OCI-M1 (cell line): Measurements from ENCODE around the gene ZNF611.
"Not testable (repeated sequence)": the region's sequence is repeated elsewhere in the genome, so short reads cannot be mapped to it uniquely, and the experiment has no call there.

ENCODE experiments used
- DNase-seq: peaks from one replicate; lab custom pipeline; 2025; lab: John Stamatoyannopoulos, UW

The ZNF611 gene

DNA sequence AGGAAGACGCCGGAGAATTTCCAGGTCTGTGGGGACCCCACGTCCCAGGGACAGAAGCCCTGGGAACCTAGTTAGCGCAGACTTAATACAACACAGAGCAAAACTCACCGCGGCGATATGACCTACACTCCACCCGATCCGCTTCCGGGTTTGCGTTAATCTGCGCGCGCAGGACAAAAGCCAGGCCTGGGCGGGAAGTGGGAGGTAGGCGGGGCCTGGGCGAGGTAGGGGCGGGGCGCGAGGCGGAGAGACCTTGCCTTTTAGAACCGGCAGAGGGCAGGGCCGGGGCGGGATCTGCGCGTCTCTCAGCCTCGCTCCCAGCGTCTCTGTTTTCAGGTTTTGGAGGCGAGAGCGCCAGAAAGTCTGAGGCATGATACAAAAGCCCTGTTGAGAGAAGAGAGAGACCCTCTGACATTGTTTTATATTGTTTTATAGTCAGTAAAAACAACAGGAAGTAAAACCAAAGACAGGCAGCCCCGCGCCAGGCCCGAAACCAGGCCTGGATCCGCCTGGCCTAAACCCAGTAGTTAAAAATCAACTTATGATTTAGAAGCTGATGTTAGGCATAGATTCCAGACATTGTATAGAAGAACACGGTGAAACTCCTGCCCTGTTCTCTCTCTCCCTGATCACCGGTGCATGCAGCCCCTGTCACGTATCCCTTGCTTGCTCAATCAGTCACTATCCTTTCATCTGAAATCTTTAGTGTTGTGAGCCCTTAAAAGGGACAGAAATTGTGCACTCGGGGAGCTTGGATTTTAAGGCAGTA lies at the start of gene ZNF611:
Gene ZNF611, minus strand, starts transcription at position 152 of the 769 bp plus-strand sequence. CDS start 19,150 bp downstream, outside the sequence.
- peak; percentile 99 for DNase-seq

DNA sequence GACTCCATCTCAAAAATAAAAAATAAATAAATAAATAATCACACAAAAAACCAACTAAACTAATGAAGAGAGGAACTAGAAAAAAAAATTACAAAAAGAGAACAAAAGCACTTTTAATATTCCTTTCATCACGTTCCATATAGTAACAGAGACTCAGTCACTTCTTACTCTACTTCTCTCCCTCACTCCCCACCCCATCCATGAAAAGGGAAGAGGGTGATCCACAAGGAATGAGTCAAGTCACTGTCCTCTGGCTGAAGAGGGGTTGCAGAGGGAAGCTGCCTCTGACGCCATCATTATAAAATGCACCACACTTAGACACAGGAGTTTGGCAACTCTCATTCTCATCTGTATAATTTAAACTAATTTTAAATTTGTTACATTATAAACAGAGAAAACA lies 48.0 kb upstream of the ZNF611 start:
- DNase-seq = not testable (repeated sequence)

DNA sequence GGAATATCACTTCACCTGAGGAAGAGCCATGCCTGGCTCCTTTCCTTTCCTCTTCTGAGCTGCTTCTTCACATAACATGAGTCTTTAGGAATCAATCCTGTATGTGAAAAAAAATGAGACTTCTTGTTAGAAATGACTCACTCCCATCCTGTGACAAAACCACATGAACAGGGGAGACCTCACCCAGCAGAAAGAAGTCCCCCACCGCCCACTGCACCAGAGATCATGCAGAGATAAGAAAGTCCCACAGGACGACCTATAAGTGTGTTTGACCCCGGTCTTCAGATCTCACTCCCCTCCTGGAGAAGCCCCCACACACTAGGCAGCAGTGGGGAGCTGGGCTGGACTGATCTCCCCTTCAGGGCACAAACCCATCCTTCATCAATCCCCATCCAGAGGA lies 44.0 kb upstream of the ZNF611 start:
- DNase-seq = peak; percentile 8

DNA sequence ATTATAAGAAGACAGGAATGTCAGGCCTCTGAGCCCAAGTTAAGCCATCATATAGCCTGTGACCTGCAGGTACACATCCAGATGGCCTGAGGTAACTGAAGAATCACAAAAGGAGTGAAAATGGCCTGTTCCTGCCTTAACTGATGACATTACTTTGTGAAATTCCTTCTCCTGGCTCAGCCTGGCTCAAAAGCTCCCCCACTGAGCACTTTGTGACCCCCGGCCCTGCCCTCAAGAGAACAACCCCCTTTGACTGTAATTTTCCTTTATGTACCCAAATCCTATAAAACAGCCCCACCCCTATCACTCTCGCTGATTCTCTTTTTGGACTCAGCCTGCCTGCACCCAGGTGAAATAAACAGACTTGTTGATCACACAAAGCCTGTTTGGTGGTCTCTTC lies 21.6 kb upstream of the ZNF611 start:
- not testable (repeated sequence) for DNase-seq

DNA sequence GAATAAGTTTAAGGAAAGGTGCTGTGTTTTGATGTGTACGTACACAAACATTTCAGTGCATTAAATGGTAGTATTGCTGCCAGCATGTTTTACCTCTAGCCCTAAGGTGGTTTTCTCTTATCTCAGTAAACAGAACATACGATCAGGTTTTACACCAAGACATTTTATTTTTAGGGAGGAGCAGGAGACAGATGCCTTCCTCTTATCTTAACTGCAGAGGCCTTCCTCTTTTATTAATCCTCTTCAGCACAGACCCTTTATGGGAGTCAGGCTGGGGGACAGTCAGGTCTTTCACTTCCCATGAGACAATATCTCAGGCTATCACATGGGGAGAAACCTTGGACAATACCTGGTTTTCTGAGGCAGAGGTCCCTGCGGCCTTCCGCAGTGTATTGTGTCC lies 14.9 kb upstream of the ZNF611 start:
- DNase-seq = peak; percentile 84

DNA sequence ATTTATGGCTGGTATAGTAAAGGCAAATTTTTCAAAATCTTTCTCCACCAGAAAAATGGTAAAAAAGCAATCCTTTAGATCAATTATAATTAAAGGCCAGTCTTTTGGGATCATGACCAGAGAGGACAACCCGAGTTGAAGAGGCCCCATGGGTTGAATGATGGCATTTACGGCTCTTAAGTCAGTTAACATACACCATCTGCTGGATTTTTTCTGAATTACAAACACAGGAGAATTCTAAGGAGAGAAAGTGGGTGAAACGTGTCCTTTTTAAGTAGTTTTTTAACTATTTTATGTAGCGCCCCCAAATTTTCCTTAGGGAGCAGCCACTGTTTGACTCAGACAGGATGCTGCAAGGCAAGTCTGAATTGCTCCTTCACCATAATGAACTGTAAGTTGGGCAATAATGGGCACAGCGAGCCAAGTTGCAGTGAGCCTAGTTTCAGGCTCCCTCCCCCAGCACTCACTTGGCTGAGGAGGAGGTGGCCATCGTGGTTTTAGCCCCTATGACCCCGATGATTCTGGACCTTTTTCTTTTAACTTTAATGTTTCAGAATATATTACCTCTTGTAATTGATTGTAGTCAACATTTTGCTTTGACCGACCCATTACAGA lies 13.6 kb upstream of the ZNF611 start:
- DNase-seq = peak; percentile 24

DNA sequence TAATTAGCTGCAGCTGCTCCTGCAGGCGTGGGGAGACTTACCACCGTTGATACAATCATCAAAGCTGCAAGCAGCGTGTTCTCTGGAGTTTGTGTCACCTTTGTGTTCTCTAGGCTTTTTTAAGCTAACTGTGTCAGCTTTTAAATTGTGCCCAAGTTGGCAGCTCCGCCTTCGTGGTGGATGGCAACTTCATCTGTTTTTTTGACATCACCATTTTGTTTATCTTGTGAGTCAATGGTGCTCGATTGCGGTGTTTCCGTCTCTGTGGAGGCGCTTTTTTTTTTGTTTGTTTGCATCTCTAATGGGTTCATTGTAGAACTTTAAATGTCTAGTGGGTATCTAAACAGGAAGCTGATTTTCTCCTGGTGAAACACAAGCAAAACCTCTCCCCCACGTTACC lies 11.1 kb upstream of the ZNF611 start:
- DNase-seq = not testable (repeated sequence)

DNA sequence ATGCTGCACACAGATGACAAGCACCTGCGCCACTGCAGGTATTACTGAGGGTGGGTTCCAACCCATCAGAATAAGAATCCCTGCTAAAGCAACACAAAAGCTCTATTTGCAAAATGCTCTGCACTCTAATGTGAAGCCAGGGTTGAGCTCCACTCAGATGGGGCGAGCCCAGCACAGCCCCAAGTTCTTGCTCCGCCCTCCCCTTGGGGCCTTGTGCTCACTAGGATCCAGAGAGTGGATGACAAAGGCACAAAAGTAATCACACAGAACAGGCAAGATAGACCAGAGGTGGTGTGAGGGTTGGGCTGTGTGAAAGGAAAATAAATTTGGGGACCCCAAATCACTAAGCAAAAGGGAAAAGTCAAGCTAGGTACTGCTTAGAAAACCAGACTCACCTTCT lies 8.2 kb upstream of the ZNF611 start:
- DNase-seq = no peak

DNA sequence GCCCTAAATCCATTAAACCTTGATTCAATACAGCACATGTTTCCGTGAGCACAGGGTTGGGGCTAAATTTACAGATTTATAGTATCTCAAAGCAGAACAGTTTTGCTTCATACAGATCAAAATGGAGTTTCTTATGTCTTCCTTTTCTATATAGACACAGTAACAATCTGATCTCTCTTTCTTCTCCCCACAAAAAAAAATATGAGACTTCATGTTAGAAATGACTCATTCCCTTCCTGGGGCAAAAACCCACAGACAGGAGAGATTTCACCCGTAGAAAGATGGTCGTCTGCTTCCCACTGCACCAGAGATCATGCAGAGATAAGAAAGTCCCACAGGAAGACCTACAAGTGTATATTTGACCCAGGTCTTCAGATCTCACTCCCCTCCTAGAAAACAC lies 7.7 kb upstream of the ZNF611 start:
- no peak for DNase-seq

DNA sequence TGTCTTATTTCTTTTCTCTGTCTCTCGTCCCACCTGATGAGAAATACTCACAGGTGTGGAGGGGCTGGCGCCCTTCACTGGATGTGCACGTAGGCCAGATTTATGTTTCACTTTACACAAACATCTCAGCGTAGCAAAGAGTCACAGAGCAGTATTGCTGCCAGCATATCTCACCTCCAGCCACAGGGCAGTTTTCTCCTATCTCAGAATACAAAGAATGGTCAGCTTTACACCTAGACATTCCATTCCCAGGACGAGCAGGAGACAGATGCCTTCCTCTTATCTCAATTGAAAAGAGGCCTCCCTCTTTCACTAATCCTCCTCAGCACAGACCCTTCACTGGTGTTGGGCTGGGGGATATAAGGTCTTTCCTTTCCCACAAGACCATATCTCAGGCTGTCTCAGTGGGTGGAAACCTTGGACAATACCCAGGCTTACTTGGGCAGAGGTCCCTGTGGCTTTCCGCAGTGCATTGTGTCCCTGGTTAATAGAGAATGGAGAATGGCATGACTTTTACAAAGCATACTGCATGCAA lies 7.2 kb upstream of the ZNF611 start:
- DNase-seq = no peak

DNA sequence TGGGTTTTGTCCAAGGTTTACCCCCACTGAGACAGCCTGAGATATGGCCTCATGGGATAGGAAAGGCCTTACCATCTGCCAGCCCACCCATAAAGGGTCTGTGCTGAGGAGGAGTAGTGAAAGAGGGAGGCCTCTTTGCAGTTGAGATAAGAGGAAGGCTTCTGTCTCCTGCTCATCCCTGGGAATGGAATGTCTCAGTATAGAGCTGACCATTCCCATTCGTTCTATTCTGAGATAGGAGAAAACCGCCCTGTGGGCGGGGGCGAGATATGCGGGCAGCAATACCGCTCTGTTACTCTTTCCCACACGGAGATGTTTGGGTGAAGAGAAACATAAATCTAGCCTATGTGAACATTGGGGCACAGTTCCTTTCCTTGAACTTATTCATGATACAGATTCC lies 6.5 kb upstream of the ZNF611 start:
- DNase-seq = not testable (repeated sequence)

DNA sequence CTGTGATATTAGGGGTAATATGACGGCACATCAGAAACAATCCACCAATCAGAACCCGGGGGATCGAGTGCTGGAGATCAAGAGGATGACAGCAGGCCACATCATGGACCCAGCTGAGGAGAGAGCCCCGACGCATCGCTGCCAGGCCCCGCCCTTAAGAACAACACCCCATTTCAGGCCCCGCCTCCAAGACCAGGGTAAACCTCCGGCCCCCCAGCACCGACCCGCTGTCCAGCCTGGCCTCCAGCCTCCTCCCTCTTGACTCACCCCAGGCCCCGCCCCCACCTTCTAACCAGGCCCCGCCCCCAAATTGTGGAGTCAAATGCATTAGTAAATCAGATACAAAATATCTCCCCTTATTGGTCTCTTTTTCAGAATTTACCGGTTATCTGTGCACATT lies 4.7 kb upstream of the ZNF611 start:
- no peak for DNase-seq

DNA sequence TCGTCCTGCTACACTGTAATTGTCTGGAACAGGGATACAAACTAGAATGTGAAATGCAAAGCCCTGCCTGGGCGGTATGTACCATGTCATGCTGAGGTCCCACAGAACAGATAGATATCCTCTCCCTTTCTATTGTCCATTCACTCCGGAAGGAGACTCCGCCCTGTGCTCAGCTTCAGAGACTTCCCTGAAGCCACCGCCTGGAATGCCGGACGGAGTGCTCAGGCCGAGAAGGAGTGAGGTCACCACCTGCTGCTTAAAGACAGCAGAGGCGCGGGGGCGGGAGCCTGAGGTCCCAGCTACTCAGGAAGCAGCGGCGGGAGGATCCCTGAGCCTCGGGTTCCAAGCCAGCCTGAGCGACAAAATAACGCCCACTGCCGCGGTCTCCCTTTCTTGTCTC lies 890 bp upstream of the ZNF611 start:
- DNase-seq = no peak

DNA sequence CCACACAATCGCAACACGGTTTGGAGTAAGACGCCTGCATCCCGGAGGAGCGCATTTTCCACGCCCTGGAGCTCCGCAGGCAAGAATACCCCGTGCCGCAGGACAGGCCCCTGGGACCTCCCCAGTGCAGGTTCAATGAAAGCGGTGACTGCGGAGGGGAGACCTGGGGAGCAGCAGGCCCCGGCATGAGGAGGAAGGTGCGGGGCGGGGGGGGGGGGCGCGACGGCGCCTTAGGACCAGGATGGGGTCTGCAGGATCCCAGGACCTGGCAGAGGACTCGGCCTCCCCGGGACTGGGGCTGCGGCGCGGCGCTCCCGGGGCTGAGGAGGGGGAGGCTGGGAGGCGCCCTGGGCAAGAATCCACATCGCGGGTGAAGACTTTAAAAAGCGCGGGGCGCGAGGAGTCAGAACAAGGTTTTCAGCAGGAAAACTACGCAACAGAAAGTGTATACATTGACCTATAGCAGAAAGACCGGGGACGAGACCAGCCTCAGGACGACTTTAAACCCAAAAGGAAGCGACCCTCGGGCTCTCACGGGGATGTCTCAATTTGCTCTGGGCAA lies 432 bp downstream of the ZNF611 start:
- DNase-seq = no peak

DNA sequence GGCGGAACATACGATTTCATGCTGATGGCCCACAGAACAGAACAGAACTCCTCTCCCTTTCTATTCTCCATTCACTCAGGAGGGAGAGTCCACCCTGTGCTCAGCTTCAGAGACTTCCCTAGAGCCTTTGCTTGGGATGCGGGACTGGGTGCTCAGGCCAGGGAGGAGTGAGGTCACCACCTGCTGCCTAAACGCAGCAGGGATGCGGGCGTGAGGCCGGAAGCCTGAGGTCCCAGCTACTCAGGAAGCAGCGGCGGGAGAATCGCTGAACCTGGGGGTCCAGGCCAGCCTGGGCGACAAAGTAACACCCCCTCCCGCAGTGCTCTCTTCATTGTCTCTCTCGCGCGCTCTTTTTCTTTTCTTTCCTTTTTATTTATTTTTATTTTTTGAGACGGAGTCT lies 8.8 kb downstream of the ZNF611 start:
- not testable (repeated sequence) for DNase-seq

DNA sequence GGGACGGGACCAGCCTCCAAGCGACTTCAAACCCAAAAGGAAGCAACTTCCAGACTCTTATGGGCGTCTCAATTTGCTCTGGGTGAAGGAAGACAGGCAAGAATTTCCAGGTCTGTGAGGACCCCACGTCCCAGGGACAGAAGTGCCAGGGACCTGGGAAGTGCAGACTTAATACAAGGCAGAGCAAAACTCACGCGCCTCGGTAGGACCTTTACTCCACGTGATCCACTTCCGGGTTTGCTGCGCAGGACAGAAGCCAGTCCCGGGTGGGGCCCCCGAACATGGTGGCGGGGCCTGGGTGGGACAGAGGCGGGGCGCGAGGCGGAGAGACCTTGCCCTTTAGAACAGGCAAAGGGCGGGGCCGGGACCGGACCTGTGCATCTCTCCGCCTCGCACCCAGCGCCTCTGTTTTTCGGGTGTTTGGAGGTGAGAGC lies 9.3 kb downstream of the ZNF611 start:
- no peak for DNase-seq

DNA sequence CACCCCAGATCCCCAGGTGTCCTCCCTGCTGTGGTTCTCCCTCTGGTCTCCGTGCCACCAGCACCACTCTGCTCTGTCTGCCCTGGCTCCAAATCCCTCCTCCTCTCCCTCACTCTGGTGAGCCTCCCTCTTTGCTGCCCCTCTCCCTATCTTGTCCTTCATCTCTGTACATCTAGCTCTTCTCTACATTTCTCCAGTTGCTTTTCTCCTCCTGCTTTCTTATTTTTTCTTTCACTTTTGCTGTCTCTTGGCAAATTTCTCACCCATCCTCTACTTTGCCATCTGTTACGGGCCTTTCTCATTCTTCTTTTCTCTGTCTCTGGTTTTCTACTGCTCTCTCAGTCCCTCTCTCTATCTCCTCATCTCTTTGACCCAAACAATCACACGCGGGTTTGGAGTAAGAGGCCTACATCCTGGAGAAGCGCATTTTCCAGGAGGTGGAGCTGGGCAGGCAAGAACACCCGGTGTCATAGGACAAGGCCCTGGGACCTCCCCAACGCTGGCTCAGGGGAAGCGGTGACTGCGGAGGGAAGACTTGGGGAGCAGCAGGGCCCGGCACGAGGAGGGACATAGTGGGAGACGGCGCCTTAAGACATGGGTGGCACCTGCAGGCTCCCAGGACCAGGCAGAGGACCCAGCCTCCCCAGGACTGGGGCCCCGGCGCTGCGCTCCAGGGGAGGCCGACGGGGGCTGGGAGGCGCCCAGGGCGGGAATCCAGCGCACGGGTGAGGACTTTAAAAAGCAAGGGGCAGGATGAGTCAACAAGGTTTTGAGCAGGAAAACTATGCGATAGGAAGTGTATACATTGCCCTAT lies 9.9 kb downstream of the ZNF611 start:
- DNase-seq = peak; percentile 64

DNA sequence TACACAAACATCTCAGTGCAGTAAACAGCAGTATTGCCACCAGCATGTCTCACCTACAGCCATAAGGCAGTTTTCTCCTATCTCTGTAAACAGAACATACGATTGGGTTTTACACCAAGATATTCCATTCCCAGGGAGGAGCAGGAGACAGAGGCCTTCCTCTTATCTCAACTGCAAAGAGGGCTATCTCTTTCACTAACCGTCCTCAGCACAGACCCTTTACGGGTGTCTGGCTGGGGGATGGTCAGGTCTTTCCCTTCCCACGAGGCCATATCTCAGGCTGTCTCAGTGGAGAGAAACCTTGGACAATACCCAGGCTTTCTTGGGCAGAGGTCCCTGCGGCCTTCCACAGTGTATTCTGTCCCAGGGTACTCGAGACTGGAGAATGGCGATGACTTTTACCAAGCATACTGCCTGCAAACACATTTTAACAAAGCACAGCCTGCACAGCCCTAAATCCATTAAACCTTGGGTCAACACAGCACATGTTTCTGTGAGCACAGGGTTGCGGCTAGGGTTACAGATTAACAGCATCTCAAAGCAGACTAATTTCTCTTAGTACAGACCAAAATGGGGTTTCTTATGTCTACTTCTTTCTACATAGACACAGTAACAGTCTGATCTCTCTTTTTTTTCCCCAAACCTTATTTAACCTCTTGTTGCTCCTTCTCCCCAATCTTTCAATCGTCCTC lies 10.8 kb downstream of the ZNF611 start:
- peak; percentile 90 for DNase-seq

DNA sequence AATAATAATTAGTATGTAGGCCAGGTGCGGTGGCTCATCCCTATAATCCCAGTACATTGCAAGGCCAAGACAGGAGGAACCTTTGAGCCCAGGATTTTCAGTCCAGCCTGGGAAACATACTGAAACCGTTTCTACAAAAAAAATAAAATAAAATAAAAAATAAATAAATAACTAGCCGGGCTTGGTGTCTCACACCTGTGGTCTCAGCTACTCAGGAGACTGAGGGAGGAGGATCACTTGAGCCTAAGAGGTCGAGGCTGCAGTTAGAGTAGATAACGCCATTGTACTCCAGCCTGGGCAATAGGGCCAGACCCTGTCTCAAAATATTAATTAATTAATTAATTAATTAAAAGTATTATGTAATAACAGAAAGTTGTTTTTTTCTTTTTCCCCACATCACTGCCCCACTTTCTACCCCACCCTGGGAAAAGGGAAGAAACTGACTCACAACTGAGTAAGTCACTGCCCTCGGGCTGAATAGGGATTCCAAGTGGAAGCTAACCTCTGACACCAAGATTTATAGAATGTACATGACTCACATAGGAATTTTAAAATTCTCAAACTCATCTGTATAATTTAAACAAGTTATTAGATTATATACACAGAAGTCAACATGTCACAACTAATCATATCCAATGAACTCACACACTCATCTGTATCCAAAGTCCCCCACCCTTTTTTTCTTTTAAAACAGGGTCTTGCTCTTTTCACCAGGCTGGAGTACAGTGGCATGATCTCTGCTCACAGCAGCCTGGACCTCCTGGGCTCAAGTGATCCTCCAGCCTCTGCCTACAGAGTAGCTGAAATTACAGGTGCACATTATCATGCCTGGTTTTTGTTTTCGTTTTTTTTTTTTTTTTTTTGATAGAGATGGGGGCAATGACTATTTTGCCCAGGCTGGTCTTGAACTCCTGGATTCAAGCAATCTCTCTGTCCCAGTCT lies 12.5 kb downstream of the ZNF611 start:
- DNase-seq = no peak

DNA sequence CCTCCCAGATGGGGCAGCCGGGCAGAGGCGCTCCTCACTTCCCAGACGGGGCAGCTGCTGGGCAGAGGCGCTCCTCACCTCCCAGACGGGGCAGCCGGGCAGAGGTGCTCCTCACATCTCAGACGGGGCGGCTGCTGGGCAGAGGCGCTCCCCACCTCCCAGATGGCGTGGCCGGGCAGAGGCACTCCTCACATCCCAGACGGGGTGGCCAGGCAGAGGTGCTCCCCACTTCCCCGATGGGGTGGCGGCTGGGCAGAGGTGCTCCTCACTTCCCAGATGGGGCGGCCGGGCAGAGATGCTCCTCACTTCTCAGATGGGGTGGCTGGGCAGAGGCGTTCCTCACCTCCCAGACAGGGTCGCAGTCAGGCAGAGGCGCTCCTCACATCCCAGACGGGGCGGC lies 14.3 kb downstream of the ZNF611 start:
- not testable (repeated sequence) for DNase-seq
